Skin of body (tissue), 2 donors: ENCODE measurements around the gene ITGA2B. TPM values are rescaled to one million over a fixed set of nuclear protein-coding genes. Genes with fewer than 3 reads are reported as not detected.
"Not testable (repeated sequence)": the region's sequence is repeated elsewhere in the genome, so short reads cannot be mapped to it uniquely, and the experiment has no call there.

Source experiments
- DNase-seq: peaks from one replicate; lab custom pipeline; 2025; lab: John Stamatoyannopoulos, UW
- total RNA-seq: library from RNA; depleted of rRNA; stranded (reverse); fragments of >200 nt; gene quantifications from one replicate; pipeline ENCODE4 v1.2.3, GENCODE V29; 2014

ITGA2B gene
- total RNA-seq, 1 donor from 2014 or later: 2.4 TPM

DNA sequence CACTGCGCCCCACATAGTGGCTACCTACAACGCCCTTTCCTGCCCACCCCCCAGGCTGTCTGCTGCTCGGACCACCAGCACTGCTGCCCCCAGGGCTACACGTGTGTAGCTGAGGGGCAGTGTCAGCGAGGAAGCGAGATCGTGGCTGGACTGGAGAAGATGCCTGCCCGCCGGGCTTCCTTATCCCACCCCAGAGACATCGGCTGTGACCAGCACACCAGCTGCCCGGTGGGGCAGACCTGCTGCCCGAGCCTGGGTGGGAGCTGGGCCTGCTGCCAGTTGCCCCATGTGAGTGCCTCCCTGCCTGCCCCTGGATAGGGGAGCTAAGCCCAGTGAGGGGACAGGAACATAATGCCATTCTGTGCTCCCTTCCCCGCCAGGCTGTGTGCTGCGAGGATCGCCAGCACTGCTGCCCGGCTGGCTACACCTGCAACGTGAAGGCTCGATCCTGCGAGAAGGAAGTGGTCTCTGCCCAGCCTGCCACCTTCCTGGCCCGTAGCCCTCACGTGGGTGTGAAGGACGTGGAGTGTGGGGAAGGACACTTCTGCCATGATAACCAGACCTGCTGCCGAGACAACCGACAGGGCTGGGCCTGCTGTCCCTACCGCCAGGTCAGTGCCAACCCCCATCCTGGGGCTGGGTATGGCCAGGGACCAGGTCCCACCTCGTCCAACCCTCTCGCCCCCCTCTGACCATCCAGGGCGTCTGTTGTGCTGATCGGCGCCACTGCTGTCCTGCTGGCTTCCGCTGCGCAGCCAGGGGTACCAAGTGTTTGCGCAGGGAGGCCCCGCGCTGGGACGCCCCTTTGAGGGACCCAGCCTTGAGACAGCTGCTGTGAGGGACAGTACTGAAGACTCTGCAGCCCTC is 37.3 kb downstream of the ITGA2B start:
- no peak for DNase-seq

DNA sequence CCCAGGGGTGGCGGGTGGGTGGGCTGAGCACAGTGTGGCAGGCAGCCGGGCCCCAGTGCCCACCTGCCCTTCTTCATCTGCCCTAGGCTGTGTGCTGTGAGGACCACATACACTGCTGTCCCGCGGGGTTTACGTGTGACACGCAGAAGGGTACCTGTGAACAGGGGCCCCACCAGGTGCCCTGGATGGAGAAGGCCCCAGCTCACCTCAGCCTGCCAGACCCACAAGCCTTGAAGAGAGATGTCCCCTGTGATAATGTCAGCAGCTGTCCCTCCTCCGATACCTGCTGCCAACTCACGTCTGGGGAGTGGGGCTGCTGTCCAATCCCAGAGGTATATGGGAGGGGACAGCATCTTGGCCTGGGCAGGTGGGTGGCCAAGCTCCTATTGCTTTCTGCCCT is 38.0 kb downstream of the ITGA2B start:
- no peak for DNase-seq

DNA sequence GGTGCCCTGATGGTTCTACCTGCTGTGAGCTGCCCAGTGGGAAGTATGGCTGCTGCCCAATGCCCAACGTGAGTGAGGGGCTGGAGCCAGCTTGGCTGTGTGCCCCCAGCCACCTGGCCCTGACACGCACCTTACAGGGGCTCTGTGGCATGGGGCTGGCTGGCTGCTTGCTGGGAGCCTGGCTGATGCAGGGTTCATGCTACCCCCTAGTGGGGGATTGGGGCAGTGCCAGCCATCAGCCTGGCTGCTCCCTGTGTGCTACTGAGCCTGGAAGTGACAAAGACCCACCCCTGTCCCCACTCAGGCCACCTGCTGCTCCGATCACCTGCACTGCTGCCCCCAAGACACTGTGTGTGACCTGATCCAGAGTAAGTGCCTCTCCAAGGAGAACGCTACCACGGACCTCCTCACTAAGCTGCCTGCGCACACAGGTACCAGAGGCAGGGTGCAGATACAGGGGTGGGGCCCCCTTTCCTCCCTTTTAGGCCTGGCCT is 38.7 kb downstream of the ITGA2B start:
- peak; percentile 29 for DNase-seq

DNA sequence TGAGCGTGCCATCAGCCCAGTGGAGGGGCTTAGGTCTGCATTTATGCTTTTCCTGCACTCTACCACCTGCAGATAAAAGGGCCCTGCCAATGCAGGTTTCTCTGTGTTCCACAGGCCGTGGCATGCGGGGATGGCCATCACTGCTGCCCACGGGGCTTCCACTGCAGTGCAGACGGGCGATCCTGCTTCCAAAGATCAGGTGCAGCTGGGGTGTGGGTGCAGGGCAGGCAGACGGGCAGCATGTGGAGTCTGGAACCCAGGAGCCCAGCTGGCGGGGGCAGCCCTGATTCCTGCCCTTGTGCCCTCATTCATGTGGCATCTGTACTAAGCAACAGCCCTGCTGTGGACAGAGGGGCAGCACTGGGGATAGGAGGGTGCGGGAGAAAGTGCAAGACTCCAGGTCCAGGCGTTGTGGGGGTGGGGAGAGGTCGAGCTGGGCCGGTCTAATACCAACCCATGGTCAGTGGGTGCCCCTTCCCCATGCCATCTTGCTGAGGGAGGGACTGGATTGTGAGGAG is 39.8 kb downstream of the ITGA2B start:
- no peak for DNase-seq

DNA sequence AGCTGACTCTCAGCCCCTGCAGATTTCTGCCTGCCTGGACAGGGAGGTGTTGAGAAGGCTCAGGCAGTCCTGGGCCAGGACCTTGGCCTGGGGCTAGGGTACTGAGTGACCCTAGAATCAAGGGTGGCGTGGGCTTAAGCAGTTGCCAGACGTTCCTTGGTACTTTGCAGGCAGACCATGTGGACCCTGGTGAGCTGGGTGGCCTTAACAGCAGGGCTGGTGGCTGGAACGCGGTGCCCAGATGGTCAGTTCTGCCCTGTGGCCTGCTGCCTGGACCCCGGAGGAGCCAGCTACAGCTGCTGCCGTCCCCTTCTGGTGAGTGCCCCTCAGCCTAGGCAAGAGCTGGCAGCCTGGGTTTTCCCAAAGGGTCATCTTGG is 40.5 kb downstream of the ITGA2B start:
- no peak for DNase-seq

DNA sequence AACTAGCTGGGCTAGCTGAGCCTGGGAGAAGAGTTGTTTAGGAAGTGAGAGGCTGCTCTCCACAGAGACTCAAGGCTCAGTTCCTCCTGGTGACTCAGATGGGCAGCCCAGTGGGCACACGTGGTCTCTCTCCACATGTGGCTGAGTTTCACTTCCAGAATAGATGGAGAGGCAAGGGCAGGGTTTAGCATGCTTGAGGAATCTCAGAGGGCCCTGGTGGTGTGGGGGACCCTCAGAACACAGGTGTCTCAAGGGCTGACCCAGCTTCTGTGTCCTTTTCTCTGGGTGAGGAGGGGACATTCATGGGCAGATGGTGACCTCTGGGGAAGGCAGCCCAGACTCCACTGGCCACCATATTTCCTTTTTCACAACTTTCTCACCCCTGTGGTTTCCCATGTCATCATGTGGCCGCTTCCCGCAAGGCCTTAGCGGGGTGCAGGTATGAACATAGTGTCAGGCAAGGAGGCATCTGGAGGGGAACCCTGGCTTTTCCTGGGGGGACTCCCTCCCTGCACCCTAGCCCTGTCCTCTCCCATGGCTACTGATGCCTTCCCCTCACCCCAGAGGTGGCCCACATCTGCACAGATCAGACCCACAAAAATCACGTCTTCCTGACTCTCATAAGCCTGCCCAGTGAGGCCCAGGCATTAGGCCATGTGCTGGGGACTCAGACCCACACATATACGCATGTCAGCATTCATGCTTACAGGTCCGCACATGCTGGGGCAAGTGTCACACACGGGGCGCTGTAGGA is 41.0 kb downstream of the ITGA2B start:
- DNase-seq: no peak

DNA sequence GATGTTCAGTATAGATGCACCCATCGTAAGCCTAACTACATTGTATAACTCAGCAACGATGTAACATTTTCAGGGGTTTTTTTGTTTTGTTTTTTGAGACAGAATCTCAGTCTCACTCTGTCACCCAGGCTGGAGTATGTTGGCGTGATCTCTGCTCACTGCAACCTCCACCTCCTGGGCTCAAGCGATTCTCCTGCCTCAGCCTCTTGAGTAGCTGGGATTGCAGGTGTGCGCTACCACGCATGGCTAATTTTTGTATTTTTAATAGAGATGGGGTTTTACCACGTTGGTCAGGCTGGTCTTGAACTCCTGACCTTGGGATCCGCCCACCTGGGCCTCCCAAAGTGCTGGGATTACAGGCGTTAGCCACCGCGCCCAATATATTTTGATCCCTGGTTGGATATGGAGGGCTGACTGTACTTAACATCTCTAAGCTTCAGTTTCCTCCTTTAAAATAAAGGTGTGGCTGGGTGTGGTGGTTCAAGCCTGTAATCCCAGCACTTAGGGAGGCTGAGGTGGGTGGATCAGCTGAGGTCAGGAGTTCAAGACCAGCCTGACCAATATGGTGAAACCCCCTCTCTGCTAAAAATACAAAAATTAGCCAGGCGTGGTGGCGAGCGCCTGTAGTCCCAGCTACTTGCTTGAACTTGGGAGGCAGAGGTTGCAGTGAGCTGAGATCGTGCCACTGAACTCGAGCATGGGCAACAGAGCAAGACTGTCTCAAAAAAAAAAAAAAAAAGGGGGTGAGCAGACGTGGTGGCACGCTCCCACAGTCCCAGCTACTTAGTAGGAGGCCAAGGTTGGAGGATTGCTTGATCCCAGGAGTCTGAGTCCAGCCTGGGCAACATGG is 42.0 kb downstream of the ITGA2B start:
- DNase-seq: not testable (repeated sequence)

DNA sequence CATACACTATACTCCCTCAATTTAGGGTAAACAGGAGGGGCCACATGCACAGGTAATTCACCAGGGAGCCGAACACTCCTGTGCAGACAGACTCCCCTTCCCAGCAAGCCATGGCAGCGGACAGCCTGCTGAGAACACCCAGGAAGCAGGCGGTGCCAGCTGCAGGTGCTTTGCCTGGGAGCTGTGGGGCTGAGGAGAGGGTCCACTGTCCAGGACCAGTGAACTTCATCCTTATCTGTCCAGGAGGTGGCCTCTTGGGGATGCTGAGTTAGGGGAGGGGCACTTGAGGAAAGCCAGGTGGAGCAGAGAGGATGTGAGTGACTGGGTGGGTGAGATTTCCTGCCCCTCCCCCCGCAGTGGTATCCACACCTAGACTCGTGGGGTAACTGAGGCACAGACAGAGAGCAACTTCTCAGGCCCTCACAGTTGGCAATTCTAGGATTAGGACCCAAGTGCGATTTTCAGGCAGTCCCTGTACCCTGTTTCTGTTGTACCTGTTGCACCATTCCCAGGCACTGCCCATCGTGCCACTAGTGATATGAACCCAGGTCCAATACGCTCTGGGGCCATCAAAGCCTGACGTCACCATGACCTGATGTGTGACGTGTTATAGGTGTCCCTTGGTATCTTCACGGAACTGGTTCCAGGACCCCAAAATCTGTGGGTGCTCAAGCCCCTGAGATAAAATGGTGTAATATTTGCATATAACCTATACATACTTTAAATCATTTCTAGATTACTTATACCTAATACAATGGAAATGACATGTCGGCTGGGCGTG is 43.2 kb downstream of the ITGA2B start:
- no peak for DNase-seq

DNA sequence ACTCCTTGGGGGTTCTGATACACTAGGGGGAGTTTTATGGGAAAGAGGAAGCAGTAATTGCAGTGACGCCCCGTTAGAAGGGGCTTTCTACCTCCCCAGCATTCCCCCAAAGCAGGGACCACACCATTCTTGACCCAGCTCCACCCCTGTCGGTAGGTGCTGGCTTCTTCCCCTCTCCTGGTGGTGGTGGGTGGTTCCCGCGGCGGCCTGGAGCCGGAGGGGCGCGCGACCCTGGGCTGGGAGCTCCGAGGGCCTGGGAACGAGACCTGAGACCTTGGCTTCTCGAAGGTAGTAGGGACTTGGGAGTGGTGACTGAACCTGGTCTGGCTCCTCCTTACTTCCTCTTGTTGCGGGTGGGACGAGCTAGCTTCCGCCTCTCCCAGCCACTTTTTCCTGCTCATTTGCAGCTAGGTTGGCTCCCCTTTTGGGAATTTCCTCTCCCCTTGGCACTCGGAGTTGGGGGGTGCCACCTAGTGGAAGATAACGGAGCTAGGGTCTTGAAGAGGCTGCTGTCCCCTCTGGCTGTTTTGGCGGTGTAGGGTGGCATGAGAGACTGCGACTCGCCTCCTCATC is 43.9 kb downstream of the ITGA2B start:
- DNase-seq: peak; percentile 45

DNA sequence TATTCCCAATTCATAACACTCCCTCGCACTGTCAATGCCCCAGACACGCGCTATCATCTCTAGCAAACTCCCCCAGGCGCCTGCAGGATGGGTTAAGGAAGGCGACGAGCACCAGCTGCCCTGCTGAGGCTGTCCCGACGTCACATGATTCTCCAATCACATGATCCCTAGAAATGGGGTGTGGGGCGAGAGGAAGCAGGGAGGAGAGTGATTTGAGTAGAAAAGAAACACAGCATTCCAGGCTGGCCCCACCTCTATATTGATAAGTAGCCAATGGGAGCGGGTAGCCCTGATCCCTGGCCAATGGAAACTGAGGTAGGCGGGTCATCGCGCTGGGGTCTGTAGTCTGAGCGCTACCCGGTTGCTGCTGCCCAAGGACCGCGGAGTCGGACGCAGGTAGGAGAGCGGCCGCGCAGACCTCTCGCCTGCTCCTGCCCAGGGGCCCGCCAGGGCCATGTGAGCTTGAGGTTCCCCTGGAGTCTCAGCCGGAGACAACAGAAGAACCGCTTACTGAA is 44.5 kb downstream of the ITGA2B start, which contains the start of gene GRN:
Gene GRN, plus strand, starts transcription at position 364 of the 515 bp plus-strand sequence. CDS start 3,863 bp downstream, outside the sequence.
- peak; percentile 98 for DNase-seq

DNA sequence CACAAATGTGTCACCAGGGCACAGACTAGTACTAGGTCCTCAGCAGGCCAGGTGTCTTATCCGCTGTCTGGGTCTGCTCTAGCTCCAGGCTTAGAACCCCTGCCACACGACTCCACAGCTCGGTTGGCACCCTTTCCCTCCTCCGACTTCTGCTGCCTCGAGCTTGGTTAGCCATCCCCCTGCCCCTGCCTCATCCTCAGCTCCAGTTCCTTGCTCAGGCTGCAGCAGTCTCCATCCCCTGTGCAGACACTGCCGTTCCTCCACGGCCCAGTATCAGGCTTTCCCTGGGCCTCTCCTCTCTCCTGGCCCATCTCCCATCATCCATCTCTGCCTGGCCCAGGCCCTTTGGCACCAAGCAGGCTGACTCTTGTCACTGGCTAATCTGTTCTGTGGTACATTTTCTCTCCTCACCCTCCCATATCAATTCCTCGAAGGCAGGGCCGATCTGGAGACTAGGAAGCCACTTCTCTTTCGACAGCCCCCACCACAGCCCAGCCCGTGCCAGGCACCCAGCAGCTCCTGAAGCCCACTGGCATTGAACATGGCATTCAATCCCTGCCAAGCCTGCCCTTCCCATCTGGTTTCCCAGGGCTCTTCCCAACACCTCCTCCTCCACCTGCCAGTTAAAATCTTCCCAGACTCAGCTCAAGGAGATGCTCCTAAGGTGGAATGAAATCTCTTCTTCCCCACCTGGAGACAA is 45.8 kb downstream of the ITGA2B start:
- DNase-seq: no peak

DNA sequence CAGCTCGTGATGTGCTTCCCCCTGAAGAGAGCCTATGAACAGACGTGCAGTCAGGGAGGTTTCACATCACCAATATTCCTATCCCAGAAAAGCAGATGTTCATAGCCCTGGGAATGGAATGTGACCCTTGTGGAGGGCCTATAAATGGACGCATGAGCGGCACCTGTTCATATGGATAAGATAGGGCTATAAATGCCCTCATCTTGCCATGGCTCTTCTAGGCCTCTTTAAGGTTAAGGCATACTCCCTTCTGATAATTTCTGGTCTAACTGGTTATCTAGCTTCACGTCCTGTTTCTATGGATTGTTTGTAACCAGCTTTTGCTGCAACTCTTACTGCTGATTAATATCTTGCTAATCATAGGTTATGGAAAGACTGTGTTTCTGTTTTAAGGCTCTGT is 48.9 kb downstream of the ITGA2B start:
- DNase-seq: not testable (repeated sequence)

DNA sequence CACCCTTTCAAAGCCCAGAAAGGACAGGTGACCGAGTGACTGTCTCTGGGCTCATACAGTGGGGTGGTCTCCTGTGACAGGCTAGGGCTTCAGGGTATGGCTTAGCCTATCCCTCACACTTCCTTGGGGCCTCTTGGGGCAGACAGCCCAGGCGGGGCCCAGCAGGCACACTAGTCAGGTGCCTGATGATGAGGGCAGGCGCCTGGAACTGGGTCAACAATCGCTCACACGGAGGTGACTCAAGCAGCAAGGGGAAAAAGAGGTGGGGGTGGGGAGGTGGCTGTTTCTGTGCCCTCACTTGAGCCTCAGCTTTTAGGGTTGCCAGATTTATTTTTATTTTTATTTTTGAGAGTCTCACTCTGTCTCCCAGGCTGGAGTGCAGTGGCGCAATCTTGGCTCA is 50.7 kb downstream of the ITGA2B start:
- no peak for DNase-seq

DNA sequence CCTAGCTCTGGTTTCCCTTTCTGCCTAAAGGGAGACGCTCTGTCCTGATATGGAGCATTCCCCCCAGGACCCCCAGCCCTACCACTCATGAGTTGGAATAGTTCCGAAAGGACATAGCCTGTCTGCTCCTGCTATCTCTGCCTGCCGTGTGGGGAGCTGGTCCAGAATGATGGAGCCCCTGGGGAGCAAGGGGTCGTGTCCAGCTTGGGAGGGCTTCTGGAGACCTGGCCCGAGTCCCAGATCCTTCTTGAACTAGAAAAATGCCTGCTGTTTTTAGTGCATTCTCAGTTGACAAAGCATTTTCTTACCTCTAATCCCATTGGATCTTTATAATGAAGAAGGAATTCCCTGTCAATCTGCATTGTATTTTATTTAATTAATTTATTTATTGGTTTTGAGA is 53.5 kb downstream of the ITGA2B start:
- no peak for DNase-seq

DNA sequence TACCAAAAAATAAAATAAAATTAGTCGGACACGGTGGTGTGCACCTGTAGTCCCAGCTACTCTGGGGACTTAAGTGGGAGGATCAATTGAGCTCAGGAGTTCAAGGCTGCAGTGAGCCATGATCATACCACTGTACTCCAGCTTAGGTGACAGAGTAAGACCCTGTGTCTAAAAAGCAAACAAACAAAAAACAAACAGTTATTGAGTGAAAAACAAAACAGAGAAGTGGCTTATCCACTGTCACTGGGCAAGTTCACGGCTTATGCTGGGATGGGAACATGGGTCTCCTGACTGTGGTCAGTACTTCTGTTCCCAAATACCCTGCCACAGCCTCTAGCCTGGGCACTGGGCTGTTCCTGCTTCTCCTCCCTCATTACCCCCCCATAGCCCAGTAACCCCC is 53.9 kb downstream of the ITGA2B start:
- DNase-seq: no peak

DNA sequence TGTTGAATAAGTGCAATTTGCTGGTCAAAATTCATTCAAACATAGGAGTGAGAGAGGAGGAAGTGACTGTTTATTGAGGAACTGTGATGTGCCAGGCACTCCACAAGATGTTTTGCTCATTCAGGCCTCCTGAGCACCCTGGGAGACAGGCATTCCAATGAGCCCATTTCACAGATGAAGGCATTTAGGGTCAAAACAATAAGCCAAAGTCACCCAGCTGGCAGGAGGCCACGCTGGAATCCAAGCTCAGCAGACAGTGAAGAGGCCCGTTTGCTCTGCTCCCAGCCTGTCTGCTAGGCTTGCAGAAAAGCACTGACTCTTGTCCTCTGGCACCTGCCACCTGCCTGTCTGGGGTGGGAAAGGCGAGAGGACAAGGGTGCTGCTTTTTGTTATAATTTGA is 54.7 kb downstream of the ITGA2B start:
- DNase-seq: no peak

DNA sequence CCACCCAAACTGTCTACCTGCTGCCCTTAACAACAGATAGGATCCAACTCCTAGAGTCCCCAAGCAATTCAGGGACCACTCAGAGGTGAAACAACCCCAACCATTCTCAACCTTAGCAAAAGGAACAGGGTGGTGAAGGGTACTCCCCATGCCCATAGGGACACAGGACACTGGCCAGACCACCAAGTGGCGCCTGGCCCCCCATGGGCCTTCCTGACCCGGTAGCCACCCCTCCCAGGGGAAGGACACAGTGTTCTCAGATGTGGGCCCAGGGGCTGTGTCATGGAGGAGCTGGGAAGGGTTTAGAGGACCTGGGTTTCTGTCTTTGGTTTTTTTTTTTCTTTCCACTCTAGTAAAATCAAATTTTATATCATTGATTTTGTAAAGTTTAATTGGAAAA is 55.1 kb downstream of the ITGA2B start:
- no peak for DNase-seq

DNA sequence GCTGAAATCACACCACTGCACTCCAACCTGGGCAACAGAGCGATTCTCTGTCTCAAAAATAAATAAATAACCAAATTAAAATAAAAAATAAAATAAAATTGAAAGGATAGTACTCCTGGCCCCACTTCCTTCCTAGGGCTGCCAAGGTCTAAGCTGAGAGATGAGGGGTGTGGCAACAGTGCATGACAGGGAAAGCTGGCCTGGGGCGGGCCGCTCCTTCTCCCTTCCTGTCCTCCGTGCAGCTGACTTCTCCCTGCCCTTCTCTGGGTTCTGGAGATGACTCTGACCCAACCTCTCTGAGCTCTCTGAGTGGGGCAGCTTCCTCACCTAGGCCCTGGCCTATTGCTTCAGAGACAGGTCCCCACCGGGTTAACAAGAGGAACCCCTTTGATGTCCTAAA is 56.1 kb downstream of the ITGA2B start:
- DNase-seq: no peak

DNA sequence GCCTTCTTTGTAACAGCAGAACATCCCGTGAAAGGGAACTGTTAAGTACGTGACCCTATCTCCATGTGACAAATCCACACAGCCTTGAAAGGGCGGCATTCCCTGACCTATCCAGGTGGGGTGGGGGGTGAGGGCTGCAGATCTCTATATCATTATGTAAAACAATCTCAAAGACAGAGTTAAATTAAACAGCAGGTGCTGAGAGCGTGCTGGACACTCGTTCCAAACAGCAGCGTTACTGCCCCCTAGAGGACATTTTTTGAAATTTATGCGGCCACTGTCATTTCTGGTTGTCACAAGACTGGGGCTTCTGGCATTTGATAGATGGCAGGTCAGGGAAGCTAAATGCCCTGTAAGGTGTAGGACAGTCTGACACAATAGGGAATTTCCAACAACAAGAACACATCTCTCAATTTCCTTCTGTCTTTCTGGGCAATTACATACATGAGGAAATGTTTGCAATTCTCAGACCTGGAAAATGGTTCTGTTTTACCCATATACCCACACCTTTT is 58.1 kb downstream of the ITGA2B start:
- DNase-seq: peak; percentile 67
